ENCODE results near the gene MRPS6.

The MRPS6 gene

DNA sequence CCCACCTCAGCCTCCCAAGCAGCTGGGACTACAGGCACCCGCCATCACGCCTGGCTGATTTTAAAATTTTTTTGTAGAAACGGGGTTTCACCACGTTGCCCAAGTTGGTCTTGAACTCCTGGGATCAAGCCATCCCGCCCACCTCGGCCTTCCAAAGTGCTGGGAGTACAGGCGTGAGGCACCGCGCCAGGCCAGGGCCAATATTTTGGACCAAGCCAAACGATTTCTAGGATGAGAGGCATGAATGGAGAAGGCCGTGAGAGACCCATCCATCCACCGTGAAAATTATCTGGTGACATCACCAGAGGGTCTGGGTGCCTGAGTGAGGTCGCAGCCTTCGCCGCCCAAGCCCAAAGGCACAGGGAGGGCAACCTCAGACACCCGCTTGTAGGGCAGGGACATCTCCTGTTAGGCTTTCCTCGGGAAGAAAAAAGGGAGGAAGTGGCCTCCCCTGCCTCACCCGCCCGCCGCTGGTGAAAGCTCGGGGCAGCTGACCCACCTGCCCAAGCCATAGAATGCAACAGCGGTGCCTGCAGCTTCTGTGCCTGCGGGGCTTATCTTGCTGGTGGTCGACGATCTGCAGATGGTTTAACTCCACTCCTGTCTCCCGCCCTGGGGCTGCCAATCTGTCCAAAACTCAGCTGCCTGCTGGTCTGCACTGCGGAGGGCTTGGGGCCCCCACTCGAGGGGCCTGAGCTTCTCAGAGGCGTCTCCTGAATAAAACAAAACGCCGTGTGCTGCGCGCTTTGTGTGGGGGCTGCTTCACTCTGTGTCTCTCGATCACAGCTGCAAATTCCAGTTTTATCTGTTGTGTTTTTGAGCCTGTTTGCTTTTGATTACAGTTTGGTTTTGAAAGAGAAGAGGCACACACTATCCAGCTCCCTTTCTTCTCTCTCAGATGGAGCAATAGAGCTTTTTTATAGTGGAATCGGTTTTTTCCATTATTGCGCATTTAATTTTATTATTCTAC, 85.8 kb downstream of the MRPS6 start:
- Histone ChIP-seq H4K20me1 (ENCODE audit: insufficient read depth, low read length) (no peaks in the 10 kb centered on the region), H3K79me2 (ENCODE audit: low read length) (no peaks in the 10 kb centered on the region), H3K9me3 (ENCODE audit: insufficient read depth, low read length) (no peaks in the 10 kb centered on the region; the same call in 1 of the 2 replicates), H3K27ac (ENCODE audit: low read length) (no peak overlapping the region), H3K27me3 (ENCODE audit: low read depth, low read length) (no peaks in the 10 kb centered on the region), H3K4me2 (ENCODE audit: low read length) (no peak overlapping the region), H3K4me3 (ENCODE audit: low read length) (no peak overlapping the region), H2AFZ (ENCODE audit: low read depth, low read length) (no peak overlapping the region), H3K4me1 (ENCODE audit: low read length) (no peaks in the 10 kb centered on the region), H3K36me3 (replicated peaks; ENCODE audit: low read depth, low read length) (no peaks in the 10 kb centered on the region), H3K9ac (ENCODE audit: low read length) (no peak overlapping the region)
- no peak for TF ChIP-seq EZH2phosphoT487 (IDR thresholded peaks at IDR 0.05; ENCODE audit: low read depth)
- no peak for TF ChIP-seq CTCF (IDR thresholded peaks at IDR 0.05; ENCODE audit: low read depth, low read length)

- H3K9me3 ChIP-seq (ENCODE audit: insufficient read depth, low read length): peaks cover 13% of the 10 kb centered on the region
Observed at GRCh38 chr21:34166468-34166867, 93.1 kb downstream of the MRPS6 start.

GRCh38 chr21:34170886-34171285, 97.5 kb downstream of the MRPS6 start:
- no peak overlapping the region for H3K9ac ChIP-seq (ENCODE audit: low read length)

More at GRCh38 chr21:34166468-34166867, 93.1 kb downstream of the MRPS6 start:
- Histone ChIP-seq H3K4me2 (ENCODE audit: low read length) (no peak overlapping the region), H4K20me1 (ENCODE audit: insufficient read depth, low read length) (no peaks in the 10 kb centered on the region), H3K4me3 (ENCODE audit: low read length) (no peak overlapping the region), H3K27me3 (ENCODE audit: low read depth, low read length) (no peaks in the 10 kb centered on the region), H3K27ac (ENCODE audit: low read length) (no peak overlapping the region), H3K9ac (ENCODE audit: low read length) (no peak overlapping the region), H3K79me2 (ENCODE audit: low read length) (no peaks in the 10 kb centered on the region), H2AFZ (ENCODE audit: low read depth, low read length) (no peak overlapping the region), H3K4me1 (ENCODE audit: low read length) (no peaks in the 10 kb centered on the region), H3K36me3 (replicated peaks; ENCODE audit: low read depth, low read length) (peaks cover 5% of the 10 kb centered on the region)
- TF ChIP-seq CTCF (IDR thresholded peaks at IDR 0.05; ENCODE audit: low read depth, low read length) (no peak), EZH2phosphoT487 (IDR thresholded peaks at IDR 0.05; ENCODE audit: low read depth) (no peak)

More at GRCh38 chr21:34170886-34171285, 97.5 kb downstream of the MRPS6 start:
- no peak overlapping the region for H3K4me3 ChIP-seq (ENCODE audit: low read length)
- H4K20me1 ChIP-seq (ENCODE audit: insufficient read depth, low read length): no peaks in the 10 kb centered on the region
- peaks cover 12% of the 10 kb centered on the region; the same call in 1 of the 2 replicates for H3K9me3 ChIP-seq (ENCODE audit: insufficient read depth, low read length)
- no peak overlapping the region for H2AFZ ChIP-seq (ENCODE audit: low read depth, low read length)
- TF ChIP-seq CTCF (IDR thresholded peaks at IDR 0.05; ENCODE audit: low read depth, low read length) (no peak), EZH2phosphoT487 (IDR thresholded peaks at IDR 0.05; ENCODE audit: low read depth) (no peak)
- H3K27me3 ChIP-seq (ENCODE audit: low read depth, low read length): no peaks in the 10 kb centered on the region
- H3K79me2 ChIP-seq (ENCODE audit: low read length): no peaks in the 10 kb centered on the region
- no peak overlapping the region for H3K27ac ChIP-seq (ENCODE audit: low read length)
- H3K4me1 ChIP-seq (ENCODE audit: low read length): no peaks in the 10 kb centered on the region
- no peak overlapping the region for H3K4me2 ChIP-seq (ENCODE audit: low read length)
- peaks cover 5% of the 10 kb centered on the region for H3K36me3 ChIP-seq (replicated peaks; ENCODE audit: low read depth, low read length)
